Subcutaneous abdominal adipose tissue (tissue), 5 donors: ENCODE measurements around the gene PPP2R2D.

ENCODE experiments used
- H3K27ac ChIP-seq: one replicate; pipeline ENCODE4 v1.7.0; 2013; ENCODE audit warnings: low read depth, mild to moderate bottlenecking, inconsistent platforms, low read length, moderate library complexity
- H3K27me3 ChIP-seq, 5 donors: one replicate each; pipeline ENCODE4 v1.7.0; 2013; ENCODE audit warnings: low read length in 5 of 5, inconsistent platforms in 1 of 5; ENCODE audit not compliant: control insufficient read depth in 5 of 5, insufficient read depth in 4 of 5
- H3K36me3 ChIP-seq, 5 donors: one replicate each; pipeline ENCODE4 v1.7.0; 2013; ENCODE audit warnings: low read length in 5 of 5; ENCODE audit not compliant: control insufficient read depth in 5 of 5, insufficient read depth in 5 of 5
- H3K4me1 ChIP-seq, 5 donors: one replicate each; pipeline ENCODE4 v1.7.0; 2013; ENCODE audit warnings: low read length in 5 of 5, mild to moderate bottlenecking in 3 of 5, moderate library complexity in 1 of 5; ENCODE audit not compliant: control insufficient read depth in 5 of 5, insufficient read depth in 5 of 5
- H3K4me3 ChIP-seq, 5 donors: one replicate each; pipeline ENCODE4 v1.7.0; 2013; ENCODE audit warnings: low read length in 5 of 5, low read depth in 1 of 5
- H3K9ac ChIP-seq, 5 donors: one replicate each; pipeline ENCODE4 v1.7.0; 2013; ENCODE audit warnings: low read length in 5 of 5, mild to moderate bottlenecking in 4 of 5, moderate library complexity in 3 of 5
- H3K9me3 ChIP-seq, 5 donors: one replicate each; pipeline ENCODE4 v1.7.0; 2013; ENCODE audit warnings: low read length in 5 of 5; ENCODE audit not compliant: control insufficient read depth in 5 of 5
- donor health status: healthy.
- donor health status: healthy.
- donor health status: healthy.
- donor health status: healthy.
- donor health status: healthy.

PPP2R2D gene

GRCh38 chr10:131868436-131868835, 32.4 kb upstream of the PPP2R2D start:
- no peak overlapping the region for H3K4me3 ChIP-seq
- H3K27me3 ChIP-seq, result peaks cover 0 to 13% (median 9%) of the 10 kb centered on the region in 5 donors
- no peaks in the 10 kb centered on the region for H3K36me3 ChIP-seq
- no peak overlapping the region for H3K9ac ChIP-seq
- no peaks in the 10 kb centered on the region for H3K4me1 ChIP-seq
- no peak overlapping the region for H3K27ac ChIP-seq
- no peaks in the 10 kb centered on the region for H3K9me3 ChIP-seq

GRCh38 chr10:131869344-131869743, 31.5 kb upstream of the PPP2R2D start:
- Histone ChIP-seq H3K9ac (no peak overlapping the region), H3K9me3 (no peaks in the 10 kb centered on the region), H3K4me1 (no peaks in the 10 kb centered on the region), H3K4me3 (no peak overlapping the region), H3K27ac (no peak overlapping the region), H3K27me3 (peaks cover 0 to 19% (median 11%) of the 10 kb centered on the region in 5 donors), H3K36me3 (no peaks in the 10 kb centered on the region)

- no peaks in the 10 kb centered on the region for H3K9me3 ChIP-seq
- no peaks in the 10 kb centered on the region for H3K36me3 ChIP-seq
- H3K9ac ChIP-seq, result no peak overlapping the region
- H3K27me3 ChIP-seq, result peaks cover 4 to 21% (median 13%) of the 10 kb centered on the region in 5 donors
- H3K27ac ChIP-seq, result no peak overlapping the region
- peaks cover 0 to 4% (median 0%) of the 10 kb centered on the region in 5 donors for H3K4me1 ChIP-seq
- no peak overlapping the region for H3K4me3 ChIP-seq
These were observed 30.4 kb upstream of the PPP2R2D start for GRCh38 chr10:131870411-131870810.

- H3K4me1 ChIP-seq, result peaks cover 0 to 4% (median 0%) of the 10 kb centered on the region in 5 donors
- peaks cover 5 to 26% (median 18%) of the 10 kb centered on the region in 5 donors for H3K27me3 ChIP-seq
- H3K9ac ChIP-seq, result no peak overlapping the region
- H3K4me3 ChIP-seq, result no peak overlapping the region
- H3K36me3 ChIP-seq, result no peaks in the 10 kb centered on the region
- no peaks in the 10 kb centered on the region for H3K9me3 ChIP-seq
- no peak overlapping the region for H3K27ac ChIP-seq
These were observed 29.8 kb upstream of the PPP2R2D start for GRCh38 chr10:131870831-131871672.

- Histone ChIP-seq H3K4me3 (no peak overlapping the region), H3K9me3 (no peaks in the 10 kb centered on the region), H3K27me3 (peaks cover 5 to 28% (median 18%) of the 10 kb centered on the region in 5 donors), H3K4me1 (peaks cover 0 to 4% (median 0%) of the 10 kb centered on the region in 5 donors), H3K9ac (no peak overlapping the region), H3K27ac (no peak overlapping the region), H3K36me3 (no peaks in the 10 kb centered on the region)
These were observed 29.2 kb upstream of the PPP2R2D start for GRCh38 chr10:131871673-131872005.

GRCh38 chr10:131872011-131872826, 28.6 kb upstream of the PPP2R2D start:
- Histone ChIP-seq H3K9me3 (no peaks in the 10 kb centered on the region), H3K4me3 (no peak overlapping the region), H3K27ac (no peak overlapping the region), H3K36me3 (no peaks in the 10 kb centered on the region), H3K9ac (no peak overlapping the region), H3K27me3 (peaks cover 5 to 28% (median 18%) of the 10 kb centered on the region in 5 donors), H3K4me1 (peaks cover 0 to 4% (median 0%) of the 10 kb centered on the region in 5 donors)

- peaks cover 5 to 28% (median 18%) of the 10 kb centered on the region in 5 donors for H3K27me3 ChIP-seq
- no peaks in the 10 kb centered on the region for H3K36me3 ChIP-seq
- H3K4me1 ChIP-seq, result peaks cover 0 to 4% (median 0%) of the 10 kb centered on the region in 5 donors
These were observed 27.9 kb upstream of the PPP2R2D start for GRCh38 chr10:131872827-131873375.

GRCh38 chr10:131874991-131875451, 25.8 kb upstream of the PPP2R2D start:
- Histone ChIP-seq H3K9me3 (no peaks in the 10 kb centered on the region), H3K9ac (no peak overlapping the region), H3K4me1 (peaks cover 0 to 4% (median 0%) of the 10 kb centered on the region in 5 donors), H3K27ac (no peak overlapping the region), H3K27me3 (peaks cover 5 to 28% (median 18%) of the 10 kb centered on the region in 5 donors), H3K4me3 (no peak overlapping the region), H3K36me3 (no peaks in the 10 kb centered on the region)

More at GRCh38 chr10:131872827-131873375, 27.9 kb upstream of the PPP2R2D start:
- H3K27ac ChIP-seq, result no peak overlapping the region
- no peak overlapping the region for H3K4me3 ChIP-seq
- H3K9me3 ChIP-seq, result no peaks in the 10 kb centered on the region
- no peak overlapping the region for H3K9ac ChIP-seq

- Histone ChIP-seq H3K36me3 (no peaks in the 10 kb centered on the region), H3K9me3 (no peaks in the 10 kb centered on the region), H3K4me1 (peaks cover 0 to 4% (median 0%) of the 10 kb centered on the region in 5 donors), H3K9ac (no peak overlapping the region), H3K27ac (no peak overlapping the region), H3K4me3 (no peak overlapping the region), H3K27me3 (peaks cover 5 to 28% (median 18%) of the 10 kb centered on the region in 5 donors)
These were observed 25.3 kb upstream of the PPP2R2D start for GRCh38 chr10:131875501-131875900.
